Heart left ventricle (tissue), 13 donors: Measurements from ENCODE around the gene ZNF672.

Experiments used
- POLR2A ChIP-seq, 2 donors: fragments of 450-650 bp; IDR thresholded peaks; one replicate each; pipeline ENCODE4 v1.6.1; 2017; ENCODE audit warnings: antibody characterized with exemption in 2 of 2, mild to moderate bottlenecking in 2 of 2, moderate library complexity in 2 of 2
- TF ChIP-seq, protein P1 (sequence below), 12 donors: fragments of 200-600 bp; sonication (generic) in 4 of 12; IDR thresholded peaks; one replicate each; pipeline versions ENCODE4 v1.5.0 to v1.8.0; 2018 to 2022; ENCODE audit warnings: antibody characterized with exemption in 12 of 12, mild to moderate bottlenecking in 5 of 12
- donor health status: ischemic (EF 13 %, LVEDD 7.1; RV severe dilation, severe dysfunction).
- donor health status: DM: no; HTN: yes; CAD: no.
- donor health status: DM: no; HTN: no; CAD: no.
- donor health status: ischemic (EF 25% LVEDD 6.9; RV normal size, moderate dysfunction).
- donor health status: ischemic (EF 25% LVEDD 5.7; RV mildly dilated, moderate dysfunction).
- donor health status: ischemic (EF 35%, LVEDD 5.7; RV mildly dilated, moderate dysfunction).
- donor health status: nonischemic (EF 11% LVEDD 7.7; RV severe dilation, severe dysfunction).
- donor health status: DM: yes; HTN: yes; CAD: no.
- donor health status: PGD.
- donor health status: ischemic (EF 29% LVEDD 5.4; RV normal size, mild dysfunction).
- donor health status: nonischemic (EF 23%, LVEDD 6.1; RV moderate dilation, normal function).

DNA sequence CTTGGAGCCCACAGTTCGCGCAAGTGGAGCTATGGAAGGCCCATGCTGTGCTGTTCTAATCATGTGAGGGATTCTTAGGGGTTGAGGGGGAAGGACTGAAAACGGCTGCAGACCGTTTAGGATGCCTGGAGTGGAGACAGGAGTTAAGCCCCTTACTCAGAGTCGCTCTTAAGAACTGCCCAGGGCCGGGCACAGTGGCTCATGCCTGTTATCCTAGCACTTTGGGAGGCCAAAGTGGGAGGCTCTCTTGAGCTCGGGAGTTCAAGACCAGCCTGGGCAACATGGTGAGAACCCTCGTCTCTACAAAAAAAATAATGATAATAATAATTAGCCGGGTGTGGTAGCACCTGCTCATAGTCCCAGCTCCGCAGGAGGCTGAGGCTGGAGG, 1.1 kb downstream of the ZNF672 start:
- no peak for TF ChIP-seq POLR2A (IDR thresholded peaks at IDR 0.05)
- TF ChIP-seq, protein P1, sequence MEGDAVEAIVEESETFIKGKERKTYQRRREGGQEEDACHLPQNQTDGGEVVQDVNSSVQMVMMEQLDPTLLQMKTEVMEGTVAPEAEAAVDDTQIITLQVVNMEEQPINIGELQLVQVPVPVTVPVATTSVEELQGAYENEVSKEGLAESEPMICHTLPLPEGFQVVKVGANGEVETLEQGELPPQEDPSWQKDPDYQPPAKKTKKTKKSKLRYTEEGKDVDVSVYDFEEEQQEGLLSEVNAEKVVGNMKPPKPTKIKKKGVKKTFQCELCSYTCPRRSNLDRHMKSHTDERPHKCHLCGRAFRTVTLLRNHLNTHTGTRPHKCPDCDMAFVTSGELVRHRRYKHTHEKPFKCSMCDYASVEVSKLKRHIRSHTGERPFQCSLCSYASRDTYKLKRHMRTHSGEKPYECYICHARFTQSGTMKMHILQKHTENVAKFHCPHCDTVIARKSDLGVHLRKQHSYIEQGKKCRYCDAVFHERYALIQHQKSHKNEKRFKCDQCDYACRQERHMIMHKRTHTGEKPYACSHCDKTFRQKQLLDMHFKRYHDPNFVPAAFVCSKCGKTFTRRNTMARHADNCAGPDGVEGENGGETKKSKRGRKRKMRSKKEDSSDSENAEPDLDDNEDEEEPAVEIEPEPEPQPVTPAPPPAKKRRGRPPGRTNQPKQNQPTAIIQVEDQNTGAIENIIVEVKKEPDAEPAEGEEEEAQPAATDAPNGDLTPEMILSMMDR (IDR thresholded peaks at IDR 0.05): no peak
